H1 (cell line): Measurements from ENCODE around the gene STKLD1. TPM values are rescaled to one million over a fixed set of nuclear protein-coding genes. Genes with fewer than 3 reads are reported as not detected.

Source experiments
- CHD2 ChIP-seq: IDR thresholded peaks from 2 replicates; pipeline ENCODE4 v1.6.1; 2012; ENCODE audit warnings: low read length, improper control_type of control experiment
- GTF2F1 ChIP-seq: IDR thresholded peaks from 2 replicates; pipeline ENCODE4 v1.6.1; 2012; ENCODE audit warnings: low read depth, low read length, improper control_type of control experiment, borderline replicate concordance
- RBBP5 ChIP-seq: IDR thresholded peaks from 2 replicates; pipeline ENCODE4 v1.7.1; 2012; ENCODE audit warnings: low read depth, mild to moderate bottlenecking, inconsistent platforms, low read length, moderate library complexity, borderline replicate concordance
- RNF2 ChIP-seq: fragments of 200-900, 300-1000 bp; sonication (generic); IDR thresholded peaks from 2 replicates; pipeline ENCODE4 v1.7.1; 2016; ENCODE audit warnings: borderline replicate concordance, low read depth, mild to moderate bottlenecking, antibody characterized with exemption, low read length; ENCODE audit not compliant: poor library complexity, severe bottlenecking; ENCODE audit errors: missing control alignments
- ZNF274 ChIP-seq: IDR thresholded peaks from 2 replicates; pipeline ENCODE4 v1.7.0; 2012; ENCODE audit warnings: low read length, borderline replicate concordance; ENCODE audit errors: extremely low read depth
- polyA plus RNA-seq, 7 experiments: library from polyadenylated mRNA; depleted of rRNA in 3 of 7; stranded (reverse) in 5 of 7; unstranded in 2 of 7; fragments of >200 nt in 5 of 7; fragments of 200-250 nt in 2 of 7; gene quantifications; 1 replicate in 5 of 7; 2 replicates in 1 of 7; 4 replicates in 1 of 7; pipeline versions ENCODE4 v1.2.1 to v1.2.3, GENCODE V29; 2011 to 2013; ENCODE audit warnings: missing spikeins in 2 of 7, mixed read lengths in 2 of 7
- total RNA-seq: library from RNA; stranded (reverse); fragmentation: NEBNext Ultra II Directional; extraction: Animal tissue kit (Norgen Biotek cat#: 25700); gene quantifications from 2 replicates; pipeline ENCODE4 v1.2.1, GENCODE V29; 2021

Gene STKLD1
- total and polyA plus RNA-seq, 2 of the 8 experiments (the other 6 are each of a cell fraction or from before 2014, with no cell fraction given): 0.26 TPM; not detected in 1

GRCh38 chr9:133331641-133332380, 44.4 kb upstream of the STKLD1 start (continued):
- no peak for TF ChIP-seq GTF2F1
- no peak for TF ChIP-seq RBBP5
- TF ChIP-seq ZNF274: no peak
- TF ChIP-seq CHD2: no peak
- no peak for TF ChIP-seq RNF2
